ENCODE measurements around the gene LOXL3. TPM values are rescaled to one million over a fixed set of nuclear protein-coding genes. Genes with fewer than 3 reads are reported as not detected.

LOXL3 gene
- polyA plus RNA-seq (ENCODE audit: insufficient read length), result 8.7 TPM

- no peak for DNase-seq (ENCODE audit: low read depth)
These were observed at the start of gene LOXL3, which contains the start of gene DOK1 for GRCh38 chr2:74553892-74554819. Gene LOXL3 (minus strand): TSS chr2:74553942. CDS start chr2:74552634, 1,308 bp downstream. Gene DOK1 (plus strand): TSS chr2:74554720. CDS start chr2:74554755, 35 bp downstream.

- DNase-seq (ENCODE audit: low read depth), result no peak
These were observed 49.0 kb upstream of the LOXL3 start for GRCh38 chr2:74602586-74603281.

- no peak for DNase-seq (ENCODE audit: low read depth)
These were observed 45.9 kb upstream of the LOXL3 start for GRCh38 chr2:74599676-74600075.

- DNase-seq (ENCODE audit: low read depth), result no peak
These were observed 43.7 kb upstream of the LOXL3 start for GRCh38 chr2:74597410-74597809.

GRCh38 chr2:74596584-74596983 lies 42.8 kb upstream of the LOXL3 start:
- no peak for DNase-seq (ENCODE audit: low read depth)

GRCh38 chr2:74593826-74594772 lies 40.4 kb upstream of the LOXL3 start:
- no peak for DNase-seq (ENCODE audit: low read depth)

GRCh38 chr2:74588664-74589063 lies 34.9 kb upstream of the LOXL3 start:
- DNase-seq (ENCODE audit: low read depth), result no peak

- DNase-seq (ENCODE audit: low read depth), result peak; percentile 60
These were observed 34.0 kb upstream of the LOXL3 start for GRCh38 chr2:74587664-74588277.

- DNase-seq (ENCODE audit: low read depth), result no peak
These were observed 31.9 kb upstream of the LOXL3 start for GRCh38 chr2:74585406-74586185.

- DNase-seq (ENCODE audit: low read depth), result no peak
These were observed 30.4 kb upstream of the LOXL3 start for GRCh38 chr2:74584088-74584645.

GRCh38 chr2:74583504-74583903 lies 29.8 kb upstream of the LOXL3 start:
- DNase-seq (ENCODE audit: low read depth), result no peak

GRCh38 chr2:74582184-74582583 lies 28.4 kb upstream of the LOXL3 start:
- DNase-seq (ENCODE audit: low read depth), result no peak

- DNase-seq (ENCODE audit: low read depth), result no peak
These were observed 27.7 kb upstream of the LOXL3 start for GRCh38 chr2:74581463-74581862.

GRCh38 chr2:74578408-74578807 lies 24.7 kb upstream of the LOXL3 start:
- DNase-seq (ENCODE audit: low read depth), result no peak

- no peak for DNase-seq (ENCODE audit: low read depth)
These were observed 23.7 kb upstream of the LOXL3 start for GRCh38 chr2:74577448-74577847.

GRCh38 chr2:74576863-74577229 lies 23.1 kb upstream of the LOXL3 start:
- DNase-seq (ENCODE audit: low read depth), result no peak

- no peak for DNase-seq (ENCODE audit: low read depth)
These were observed 22.6 kb upstream of the LOXL3 start for GRCh38 chr2:74576211-74576862.

GRCh38 chr2:74575320-74575719 lies 21.6 kb upstream of the LOXL3 start:
- no peak for DNase-seq (ENCODE audit: low read depth)

- no peak for DNase-seq (ENCODE audit: low read depth)
These were observed 20.2 kb upstream of the LOXL3 start for GRCh38 chr2:74573747-74574562.

All from forelimb muscle (tissue), 1 donor.